Stimulated activated naive CD4-positive, alpha-beta T cell (primary cell): ENCODE results near the gene EHMT1.

Experiments used
- DNase-seq, 6 experiments: peaks; one replicate each; lab custom pipeline; 2025; lab: John Stamatoyannopoulos, UW

EHMT1 gene

GRCh38 chr9:137741330-137741729 lies 122.5 kb downstream of the EHMT1 start:
- no peak for DNase-seq

DNA sequence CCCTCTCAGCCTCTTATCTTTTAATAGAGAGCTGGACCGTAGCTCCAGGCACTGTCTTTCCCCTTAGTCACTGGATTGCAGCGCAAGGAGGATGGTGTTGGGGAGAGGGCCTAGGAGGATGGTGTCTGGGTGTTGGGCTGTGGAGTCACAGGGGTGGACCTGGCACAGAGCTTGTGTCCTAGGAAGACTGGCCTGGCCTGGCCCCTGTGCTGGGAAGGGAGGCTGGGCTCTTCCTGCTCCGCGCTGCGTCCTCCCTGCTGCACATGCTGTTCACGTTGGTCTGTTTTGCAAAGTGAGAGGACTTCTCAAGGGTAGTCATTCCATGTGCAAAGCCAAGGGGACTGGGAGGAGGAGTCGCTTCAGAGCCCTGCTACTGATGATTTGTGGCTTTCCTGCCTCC lies 123.9 kb downstream of the EHMT1 start:
- DNase-seq, result no peak

DNA sequence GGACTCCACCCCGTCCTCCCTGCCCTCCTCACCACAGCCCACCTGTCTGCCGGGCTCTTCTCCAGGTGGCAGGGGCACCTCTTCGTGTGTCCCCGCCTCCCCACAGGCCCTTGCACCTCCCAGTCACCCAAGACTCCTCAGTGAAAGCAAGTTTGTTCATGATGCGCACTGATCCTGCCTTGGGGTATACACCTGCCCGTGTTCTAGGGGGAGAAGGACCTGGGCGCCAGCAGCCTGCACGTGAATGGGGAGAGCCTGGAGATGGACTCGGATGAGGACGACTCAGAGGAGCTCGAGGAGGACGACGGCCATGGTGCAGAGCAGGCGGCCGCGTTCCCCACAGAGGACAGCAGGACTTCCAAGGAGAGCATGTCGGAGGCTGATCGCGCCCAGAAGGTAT lies 124.9 kb downstream of the EHMT1 start:
- no peak for DNase-seq

- DNase-seq, result no peak
These were observed 125.9 kb downstream of the EHMT1 start for GRCh38 chr9:137744632-137745183.

DNA sequence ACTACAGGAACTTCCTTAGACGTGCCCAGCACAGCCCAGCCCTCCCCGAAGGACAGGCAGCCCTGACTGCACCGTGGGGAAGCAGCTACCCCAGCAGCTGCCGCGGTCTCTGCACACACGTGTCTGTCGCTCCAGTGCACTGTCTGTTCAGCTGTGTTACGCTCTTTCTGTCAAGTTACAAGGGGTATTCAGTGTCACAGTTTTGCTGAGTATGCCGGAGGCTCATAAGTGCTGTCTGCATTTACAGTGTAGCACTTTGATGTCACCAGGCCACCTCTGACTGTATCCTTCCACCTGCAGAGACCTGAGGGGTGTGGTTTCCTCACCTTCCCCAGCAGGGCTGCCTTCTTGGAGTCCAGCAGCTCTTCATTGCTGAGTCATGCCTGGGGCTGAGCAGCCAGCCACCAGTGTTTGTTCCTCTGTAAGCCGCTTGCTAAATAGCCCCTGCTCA lies 126.8 kb downstream of the EHMT1 start:
- DNase-seq, result no peak

GRCh38 chr9:137748311-137748710 lies 129.5 kb downstream of the EHMT1 start:
- DNase-seq, result no peak

DNA sequence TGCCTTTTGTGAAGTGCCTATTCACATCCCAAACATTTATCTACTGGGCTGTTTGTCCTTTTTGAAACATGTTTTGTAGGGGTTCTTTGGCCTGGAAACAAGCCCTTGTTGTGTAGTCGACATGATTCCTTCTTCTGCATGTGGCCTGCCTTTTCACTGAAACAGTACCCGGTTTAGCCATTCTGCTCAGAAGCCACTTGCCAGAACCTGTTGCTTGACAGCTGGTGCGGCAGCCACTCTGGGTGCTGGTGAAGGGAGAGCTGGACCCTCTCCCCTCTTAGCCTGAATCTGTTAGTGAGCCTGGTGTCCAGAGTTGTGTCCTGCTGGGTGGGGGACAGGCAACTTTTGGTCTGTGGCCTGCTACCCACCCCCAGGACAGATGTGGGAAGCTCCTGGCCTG lies 129.9 kb downstream of the EHMT1 start:
- no peak for DNase-seq

DNA sequence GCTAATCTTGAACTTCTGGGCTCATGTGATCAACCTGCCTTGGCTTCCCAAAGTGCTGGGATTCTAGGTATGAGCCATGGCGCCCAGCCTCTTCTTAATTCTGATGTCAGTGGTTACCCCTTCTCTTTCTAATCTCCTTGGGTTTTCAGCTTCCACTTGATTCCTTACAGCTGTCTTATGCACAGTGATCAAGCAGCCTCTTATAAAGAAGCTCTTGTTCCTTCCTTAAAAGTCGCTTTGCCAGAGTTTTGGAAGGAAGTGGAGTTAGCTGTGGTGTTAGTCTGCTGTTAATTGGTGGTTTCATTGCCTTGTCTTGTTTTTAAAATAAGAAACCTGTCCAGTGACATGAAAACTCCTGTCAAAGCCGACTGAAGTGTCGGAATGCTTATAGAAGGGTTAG lies 130.7 kb downstream of the EHMT1 start:
- DNase-seq, result no peak

DNA sequence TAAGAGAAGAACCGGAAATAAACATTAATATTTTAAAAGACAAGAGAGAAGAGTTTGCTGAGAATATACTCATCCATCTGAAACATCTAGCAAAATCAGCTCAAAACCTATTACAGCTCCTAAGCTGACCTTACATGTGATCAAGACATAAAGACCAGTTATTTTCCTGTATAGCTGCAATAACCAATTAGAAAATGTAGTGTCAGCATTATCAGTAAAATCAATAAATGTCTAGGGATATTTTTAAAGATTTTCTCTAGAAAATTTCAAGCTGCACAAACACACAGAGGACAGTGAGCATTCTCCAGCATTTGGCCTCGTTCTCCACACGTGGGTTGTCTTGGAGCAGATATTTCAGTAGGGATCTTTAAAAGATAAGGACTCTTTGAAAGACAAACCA lies 131.2 kb downstream of the EHMT1 start:
- DNase-seq, result no peak

- no peak for DNase-seq
These were observed 131.8 kb downstream of the EHMT1 start for GRCh38 chr9:137750566-137750965.

- DNase-seq, result no peak
These were observed 132.8 kb downstream of the EHMT1 start for GRCh38 chr9:137751616-137752015.

DNA sequence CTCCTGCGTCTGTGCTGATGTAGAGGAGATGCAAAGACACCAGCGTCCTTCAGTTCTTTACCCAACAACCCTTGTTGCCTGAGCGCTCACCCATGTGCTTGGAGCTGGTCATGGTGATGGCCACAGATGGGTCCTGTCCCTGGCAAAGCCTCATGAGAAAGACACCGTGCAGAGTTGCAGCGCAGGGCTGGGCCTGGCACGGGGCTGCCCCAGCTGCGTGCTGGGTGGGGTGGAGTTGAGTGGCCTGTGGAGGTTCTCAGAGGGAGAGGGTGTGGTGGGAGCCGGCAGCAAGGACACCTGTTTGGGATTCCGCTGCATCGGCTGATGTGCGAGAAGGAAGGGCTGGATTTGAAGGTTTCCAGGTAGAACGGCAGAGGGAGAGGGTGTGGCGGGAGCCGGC lies 133.6 kb downstream of the EHMT1 start:
- no peak for DNase-seq

DNA sequence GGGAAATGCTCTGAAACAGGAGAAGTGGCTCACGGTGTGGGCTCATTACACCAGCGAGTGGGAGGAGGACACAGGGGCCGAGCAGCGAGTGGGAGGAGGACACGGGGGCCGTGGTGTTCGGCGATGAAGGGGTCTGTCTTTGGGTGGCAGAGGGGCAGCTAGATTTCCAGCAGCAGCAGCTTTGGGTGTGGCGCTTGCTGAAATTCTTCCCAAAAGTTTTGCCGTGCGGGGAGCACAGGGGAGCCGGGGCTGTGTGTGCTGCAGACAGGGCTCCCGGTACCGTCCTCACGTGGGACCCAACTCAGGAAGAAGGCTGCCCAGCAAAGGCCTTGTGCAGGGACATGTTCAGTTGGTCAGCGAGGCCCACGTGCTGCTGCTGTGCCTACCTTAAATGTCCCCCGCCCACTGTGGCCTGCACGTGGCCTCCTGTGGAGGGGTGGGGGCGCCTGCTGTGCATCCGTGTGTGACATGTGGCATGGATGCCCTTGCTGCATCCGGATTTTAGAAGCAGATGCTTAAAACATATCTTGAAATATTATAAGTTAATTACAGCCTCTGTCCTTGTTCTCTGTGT lies 134.5 kb downstream of the EHMT1 start:
- no peak for DNase-seq

DNA sequence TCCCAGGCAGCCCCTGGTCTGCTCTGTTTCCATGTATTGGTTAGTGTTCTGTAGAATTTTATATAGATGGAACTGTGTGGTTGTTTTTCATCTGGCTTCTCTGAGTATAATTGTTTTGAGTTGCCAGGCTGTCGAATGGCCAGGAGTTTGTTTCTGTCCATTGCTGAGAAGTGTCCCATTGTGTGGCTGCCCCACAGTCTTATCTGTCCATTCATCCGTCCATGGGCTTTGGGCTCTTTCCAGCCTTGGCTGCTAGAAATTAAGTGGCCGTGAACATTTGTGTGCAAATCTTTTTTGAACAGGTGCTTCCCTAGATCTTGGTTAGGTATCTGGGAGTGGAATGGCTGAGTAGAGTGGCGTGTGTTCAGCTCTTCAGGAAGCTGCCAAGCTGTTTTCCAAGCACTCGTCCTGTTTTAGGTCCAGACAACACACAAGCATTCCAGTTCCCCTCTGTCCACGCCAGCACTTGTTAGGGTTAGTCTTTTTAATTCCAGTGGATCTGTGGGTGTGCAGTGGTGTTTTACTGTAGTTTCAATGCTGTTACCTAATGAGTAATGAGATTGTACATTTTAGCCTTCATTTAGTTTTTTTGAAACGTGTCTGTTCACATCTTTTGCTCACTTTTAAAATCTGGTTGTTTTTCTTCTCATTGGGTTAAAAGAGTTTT lies 136.6 kb downstream of the EHMT1 start:
- DNase-seq, result no peak

DNA sequence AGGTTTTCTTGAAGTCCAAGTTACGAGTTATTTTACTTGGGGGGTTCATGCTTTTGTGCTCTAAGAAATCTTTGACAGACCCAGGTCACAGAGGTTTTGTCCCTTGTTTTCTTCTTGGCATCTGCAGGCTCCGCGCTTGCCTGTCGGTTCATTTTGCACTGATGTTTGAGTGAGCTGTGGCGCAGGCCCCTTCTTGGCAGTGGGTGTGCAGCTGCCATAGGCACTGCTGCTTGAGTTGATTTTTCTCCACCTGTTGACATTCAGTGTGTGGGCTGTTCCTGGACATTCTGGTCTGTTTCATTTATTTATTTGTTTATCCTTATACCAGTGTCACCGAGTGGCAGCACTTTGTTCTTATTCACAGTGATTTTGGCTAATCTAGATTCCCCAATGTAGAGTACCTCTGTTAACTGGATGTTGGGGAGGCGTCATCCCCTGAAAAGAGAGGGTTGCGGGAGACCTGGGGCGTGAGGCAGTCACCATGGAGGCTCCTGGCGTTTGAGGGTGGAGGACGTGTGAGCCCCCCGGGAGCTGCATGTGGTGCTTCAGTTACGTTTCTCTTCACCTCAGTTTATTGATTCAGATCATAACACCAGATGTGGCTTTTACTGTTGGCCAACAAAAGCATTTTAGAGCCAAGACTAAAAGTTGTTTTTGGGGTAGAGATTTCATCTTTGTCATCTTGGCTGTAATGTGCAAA lies 137.4 kb downstream of the EHMT1 start:
- no peak for DNase-seq

- DNase-seq, result no peak
These were observed 138.3 kb downstream of the EHMT1 start for GRCh38 chr9:137757139-137757538.

GRCh38 chr9:137757613-137758029 lies 138.8 kb downstream of the EHMT1 start:
- no peak for DNase-seq

- DNase-seq, result no peak
These were observed 139.3 kb downstream of the EHMT1 start for GRCh38 chr9:137758067-137758466.

GRCh38 chr9:137759117-137759516 lies 140.3 kb downstream of the EHMT1 start:
- DNase-seq, result no peak

GRCh38 chr9:137759649-137760321 lies 141.0 kb downstream of the EHMT1 start:
- no peak for DNase-seq

- DNase-seq, result no peak
These were observed 141.6 kb downstream of the EHMT1 start for GRCh38 chr9:137760426-137760825.

DNA sequence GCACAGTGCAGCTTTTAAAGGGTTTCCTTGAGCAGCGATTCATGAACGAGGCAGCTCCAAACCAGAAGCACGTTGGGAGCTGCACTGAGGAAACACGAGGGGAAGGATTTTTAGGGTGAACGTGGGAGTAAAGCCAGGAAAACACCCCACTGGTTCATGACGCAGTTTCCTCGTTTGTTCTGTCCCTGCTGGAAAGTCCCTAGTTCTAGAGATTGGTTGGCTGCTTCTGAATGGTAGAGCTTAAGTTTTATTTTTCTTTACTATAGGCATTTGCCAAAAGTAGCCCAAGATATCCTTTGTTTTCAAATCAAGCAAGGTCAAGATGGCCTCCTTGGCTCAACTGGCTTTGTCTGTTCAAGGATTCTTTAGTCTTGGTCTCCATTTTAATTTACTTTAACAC lies 142.2 kb downstream of the EHMT1 start:
- no peak for DNase-seq

GRCh38 chr9:137761793-137762192 lies 143.0 kb downstream of the EHMT1 start:
- no peak for DNase-seq
